PC-3 (cell line): Measurements from ENCODE around the gene SLC51B. TPM values are rescaled to one million over a fixed set of nuclear protein-coding genes. Genes with fewer than 3 reads are reported as not detected.
"Not testable (repeated sequence)": the region's sequence is repeated elsewhere in the genome, so short reads cannot be mapped to it uniquely, and the experiment has no call there.

ENCODE experiments used
- ATAC-seq: fragments of 200-7000 bp; cut with Tn5 transposase; 2 replicates; pipeline ENCODE4 v1.9.1; 2020; ENCODE audit warnings: mild to moderate bottlenecking, moderate library complexity
- BruUV-seq: library from RNA; stranded (reverse); fragments of 400-500 nt; replicated peaks from 2 replicates; lab custom pipeline; 2021; lab: Mats Ljungman, UMichigan
- CTCF ChIA-PET: fragments of 300-600 bp; sonication (Branson Sonifier 250); formaldehyde crosslinking; loops from one replicate; lab custom pipeline; 2022; ENCODE audit warnings: antibody characterized with exemption; lab: Charles Lee
- POLR2A ChIA-PET: fragments of 300-600 bp; sonication (Branson Sonifier 250); formaldehyde crosslinking; loops from one replicate; lab custom pipeline; 2022; ENCODE audit warnings: antibody characterized with exemption; ENCODE audit not compliant: unreplicated experiment; lab: Charles Lee
- DNase-seq: peaks from one replicate; pipeline ENCODE4 v3.0.0-alpha.2; 2015
- H2AFZ ChIP-seq: fragments of 300-600 bp; sonication (generic); 2 replicates; pipeline ENCODE4 v1.6.0; 2016; ENCODE audit warnings: antibody characterized with exemption, low read length
- H3F3A ChIP-seq: fragments of 300-600 bp; sonication (generic); one replicate; pipeline ENCODE4 v1.6.0; 2017; ENCODE audit warnings: antibody characterized with exemption, low read length, control low read depth, mild to moderate bottlenecking; ENCODE audit not compliant: unreplicated experiment
- H3K27ac ChIP-seq: fragments of 300-600 bp; sonication (generic); 2 replicates; pipeline ENCODE4 v1.5.1; 2016; ENCODE audit warnings: mild to moderate bottlenecking, low read length
- H3K27me3 ChIP-seq: fragments of 300-600 bp; sonication (generic); 2 replicates; pipeline ENCODE4 v1.6.1; 2016; ENCODE audit warnings: low read length, mixed read lengths
- H3K36me3 ChIP-seq: fragments of 300-600 bp; sonication (generic); 2 replicates; pipeline ENCODE4 v1.6.1; 2016; ENCODE audit warnings: low read depth, mixed run types, low read length, mixed read lengths
- H3K4me1 ChIP-seq: fragments of 300-600 bp; sonication (generic); 2 replicates; pipeline ENCODE4 v1.5.1; 2016; ENCODE audit warnings: low read length; ENCODE audit not compliant: insufficient read depth
- H3K4me2 ChIP-seq: fragments of 300-600 bp; sonication (generic); 2 replicates; pipeline ENCODE4 v1.6.0; 2016; ENCODE audit warnings: low read length
- H3K4me3 ChIP-seq: fragments of 300-600 bp; sonication (generic); 2 replicates; pipeline ENCODE4 v1.5.1; 2016; ENCODE audit warnings: mild to moderate bottlenecking, low read length, mixed read lengths
- H3K79me2 ChIP-seq: fragments of 300-600 bp; sonication (generic); 2 replicates; pipeline ENCODE4 v1.6.1; 2017; ENCODE audit warnings: low read length, mixed read lengths
- H3K9ac ChIP-seq: fragments of 300-600 bp; sonication (generic); 2 replicates; pipeline ENCODE4 v1.6.0; 2016; ENCODE audit warnings: mild to moderate bottlenecking, low read length
- H3K9me2 ChIP-seq: fragments of 300-600 bp; sonication (generic); replicated peaks from 2 replicates; pipeline ENCODE4 v1.6.1; 2016; ENCODE audit warnings: mixed run types, low read length, mixed read lengths
- H3K9me3 ChIP-seq: fragments of 300-600 bp; sonication (generic); 2 replicates; pipeline ENCODE4 v1.6.1; 2016; ENCODE audit warnings: low read length, mixed read lengths
- H4K20me1 ChIP-seq: fragments of 300-600 bp; sonication (generic); 2 replicates; pipeline ENCODE4 v1.6.1; 2016; ENCODE audit warnings: low read length, mixed read lengths
- EZH2 ChIP-seq: fragments of 300-600 bp; sonication (generic); IDR thresholded peaks from one replicate; pipeline ENCODE4 v1.6.1; 2017; ENCODE audit warnings: antibody characterized with exemption, mild to moderate bottlenecking, low read length; ENCODE audit not compliant: unreplicated experiment
- EZH2phosphoT487 ChIP-seq: fragments of 300-600 bp; sonication (generic); IDR thresholded peaks from 2 replicates; pipeline ENCODE4 v1.6.1; 2018; ENCODE audit warnings: mild to moderate bottlenecking, antibody characterized with exemption, low read length, borderline replicate concordance
- intact Hi-C: fragments of 100-400 bp; cut with micrococcal nuclease; formaldehyde crosslinking; loops from 2 replicates; pipeline ENCODE4 v1.9.0; 2023
- total RNA-seq: library from RNA; depleted of rRNA; stranded (reverse); fragments of >200 nt; gene quantifications from 2 replicates; pipeline ENCODE4 v1.2.3, GENCODE V29; 2014
- TF ChIP-seq, protein P1 (sequence below): fragments of 300-600 bp; sonication (generic); conservative IDR thresholded peaks from 2 replicates; pipeline ENCODE4 v1.5.1; 2017; ENCODE audit warnings: antibody characterized with exemption, low read depth, mild to moderate bottlenecking, low read length

SLC51B gene
- total RNA-seq, 1 experiment from 2014 or later, result not detected

DNA sequence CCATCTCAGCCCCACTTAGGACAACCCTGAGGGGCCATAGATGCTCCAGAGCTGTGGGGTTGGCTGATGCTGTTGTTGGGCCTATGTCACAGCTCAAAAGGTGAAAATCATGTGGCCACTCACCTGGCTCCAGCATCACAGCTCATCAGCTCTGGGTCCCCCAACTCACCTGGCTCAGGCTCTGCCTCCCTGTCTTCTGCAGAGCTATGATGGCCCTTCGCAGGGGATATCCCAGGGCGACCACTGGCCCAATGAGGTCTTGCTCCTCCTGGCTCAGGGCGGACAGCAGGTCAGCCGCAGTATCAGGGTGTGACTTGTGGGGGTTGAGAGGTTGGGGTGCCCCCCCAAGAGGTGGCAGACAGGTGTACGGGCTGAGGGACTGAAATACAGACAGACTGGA is 54.1 kb downstream of the SLC51B start:
- TF ChIP-seq, protein P1, sequence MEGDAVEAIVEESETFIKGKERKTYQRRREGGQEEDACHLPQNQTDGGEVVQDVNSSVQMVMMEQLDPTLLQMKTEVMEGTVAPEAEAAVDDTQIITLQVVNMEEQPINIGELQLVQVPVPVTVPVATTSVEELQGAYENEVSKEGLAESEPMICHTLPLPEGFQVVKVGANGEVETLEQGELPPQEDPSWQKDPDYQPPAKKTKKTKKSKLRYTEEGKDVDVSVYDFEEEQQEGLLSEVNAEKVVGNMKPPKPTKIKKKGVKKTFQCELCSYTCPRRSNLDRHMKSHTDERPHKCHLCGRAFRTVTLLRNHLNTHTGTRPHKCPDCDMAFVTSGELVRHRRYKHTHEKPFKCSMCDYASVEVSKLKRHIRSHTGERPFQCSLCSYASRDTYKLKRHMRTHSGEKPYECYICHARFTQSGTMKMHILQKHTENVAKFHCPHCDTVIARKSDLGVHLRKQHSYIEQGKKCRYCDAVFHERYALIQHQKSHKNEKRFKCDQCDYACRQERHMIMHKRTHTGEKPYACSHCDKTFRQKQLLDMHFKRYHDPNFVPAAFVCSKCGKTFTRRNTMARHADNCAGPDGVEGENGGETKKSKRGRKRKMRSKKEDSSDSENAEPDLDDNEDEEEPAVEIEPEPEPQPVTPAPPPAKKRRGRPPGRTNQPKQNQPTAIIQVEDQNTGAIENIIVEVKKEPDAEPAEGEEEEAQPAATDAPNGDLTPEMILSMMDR, result no peak
- no peak for TF ChIP-seq EZH2
- TF ChIP-seq EZH2phosphoT487, result no peak
- H3K27ac ChIP-seq, result no peak overlapping the region
- no peak overlapping the region for H3K9ac ChIP-seq
- no peaks in the 10 kb centered on the region for H4K20me1 ChIP-seq
- H3K79me2 ChIP-seq, result no peaks in the 10 kb centered on the region
- H3K4me3 ChIP-seq, result no peak overlapping the region
- BruUV-seq, result no TSS peak
- H3K9me3 ChIP-seq, result no peaks in the 10 kb centered on the region
- H3F3A ChIP-seq, result no peaks in the 10 kb centered on the region
- H3K36me3 ChIP-seq, result no peaks in the 10 kb centered on the region; the same call in 1 of the 2 replicates
- no peak overlapping the region for H2AFZ ChIP-seq
- no peak for ATAC-seq
- H3K4me1 ChIP-seq, result no peaks in the 10 kb centered on the region
- no peak for DNase-seq
- no peaks in the 10 kb centered on the region for H3K9me2 ChIP-seq
- H3K27me3 ChIP-seq, result no peaks in the 10 kb centered on the region
- intact Hi-C loops, result no loop called here
- POLR2A ChIA-PET, result no interaction called here
- CTCF ChIA-PET, result no interaction called here
- H3K4me2 ChIP-seq, result no peak overlapping the region

- H3K9me3 ChIP-seq, CTCF ChIA-PET, H3K9ac ChIP-seq, H4K20me1 ChIP-seq, H3K36me3 ChIP-seq, POLR2A ChIA-PET, H3K9me2 ChIP-seq, H3K4me2 ChIP-seq, H3K27ac ChIP-seq, H3K4me3 ChIP-seq, H3K27me3 ChIP-seq, H3K4me1 ChIP-seq, H2AFZ ChIP-seq, DNase-seq, intact Hi-C loops, H3F3A ChIP-seq, ATAC-seq, H3K79me2 ChIP-seq, BruUV-seq: not testable (repeated sequence)
These were observed 54.6 kb downstream of the SLC51B start for GRCh38 chr15:65099801-65100200.

GRCh38 chr15:65100442-65100841 is 55.3 kb downstream of the SLC51B start:
- Histone ChIP-seq H3K4me1 (no peaks in the 10 kb centered on the region), H3K4me3 (no peak overlapping the region), H3K27me3 (no peaks in the 10 kb centered on the region), H3K9me3 (no peaks in the 10 kb centered on the region), H3K9ac (no peak overlapping the region), H3K27ac (no peak overlapping the region), H3F3A (no peaks in the 10 kb centered on the region), H4K20me1 (no peaks in the 10 kb centered on the region), H3K4me2 (no peak overlapping the region), H3K36me3 (no peaks in the 10 kb centered on the region; the same call in 1 of the 2 replicates), H2AFZ (no peak overlapping the region), H3K9me2 (no peaks in the 10 kb centered on the region), H3K79me2 (no peaks in the 10 kb centered on the region)
- no peak for ATAC-seq
- no TSS peak for BruUV-seq
- ChIA-PET POLR2A (no interaction called here), CTCF (no interaction called here)
- DNase-seq, result no peak
- no peak for TF ChIP-seq EZH2
- TF ChIP-seq EZH2phosphoT487, result no peak
- TF ChIP-seq, protein P1, result no peak
- intact Hi-C loops, result no loop called here
